Fibroblast of lung (primary cell): Measurements from ENCODE around the gene WDR20.

Source experiments
- EZH2 ChIP-seq: IDR thresholded peaks from 2 replicates; pipeline ENCODE4 v1.5.1; 2012; ENCODE audit warnings: low read length, control low read depth, mild to moderate bottlenecking; ENCODE audit errors: missing control alignments
- TF ChIP-seq, protein P1 (sequence below), 2 donors: IDR thresholded peaks in 1 of 2; conservative IDR thresholded peaks in 1 of 2; 1 replicate in 1 of 2; 2 replicates in 1 of 2; pipeline ENCODE4 v1.5.1; 2011 to 2012; ENCODE audit warnings: low read length in 2 of 2, control low read depth in 1 of 2, inconsistent platforms in 1 of 2, low read depth in 1 of 2, mild to moderate bottlenecking in 1 of 2

DNA sequence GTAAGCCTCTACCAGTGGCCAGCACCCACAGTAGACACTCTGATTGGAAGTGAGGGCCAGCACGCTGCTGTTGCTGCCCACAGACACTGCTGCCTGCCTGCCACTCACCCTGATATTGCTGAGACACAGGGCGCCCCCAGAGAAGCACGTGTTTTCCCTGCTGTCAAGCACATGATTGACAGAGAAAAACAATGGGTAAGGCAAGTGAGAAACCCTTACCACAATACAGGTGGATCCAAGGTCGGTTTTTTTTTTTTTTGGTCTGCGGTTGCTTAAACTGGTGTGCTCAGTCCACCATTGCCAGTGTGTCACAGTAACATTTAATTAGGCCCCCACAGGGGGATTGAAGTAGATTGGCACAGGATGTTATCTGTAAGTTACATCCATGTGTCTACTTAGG is 65.9 kb downstream of the WDR20 start:
- TF ChIP-seq, protein P1, sequence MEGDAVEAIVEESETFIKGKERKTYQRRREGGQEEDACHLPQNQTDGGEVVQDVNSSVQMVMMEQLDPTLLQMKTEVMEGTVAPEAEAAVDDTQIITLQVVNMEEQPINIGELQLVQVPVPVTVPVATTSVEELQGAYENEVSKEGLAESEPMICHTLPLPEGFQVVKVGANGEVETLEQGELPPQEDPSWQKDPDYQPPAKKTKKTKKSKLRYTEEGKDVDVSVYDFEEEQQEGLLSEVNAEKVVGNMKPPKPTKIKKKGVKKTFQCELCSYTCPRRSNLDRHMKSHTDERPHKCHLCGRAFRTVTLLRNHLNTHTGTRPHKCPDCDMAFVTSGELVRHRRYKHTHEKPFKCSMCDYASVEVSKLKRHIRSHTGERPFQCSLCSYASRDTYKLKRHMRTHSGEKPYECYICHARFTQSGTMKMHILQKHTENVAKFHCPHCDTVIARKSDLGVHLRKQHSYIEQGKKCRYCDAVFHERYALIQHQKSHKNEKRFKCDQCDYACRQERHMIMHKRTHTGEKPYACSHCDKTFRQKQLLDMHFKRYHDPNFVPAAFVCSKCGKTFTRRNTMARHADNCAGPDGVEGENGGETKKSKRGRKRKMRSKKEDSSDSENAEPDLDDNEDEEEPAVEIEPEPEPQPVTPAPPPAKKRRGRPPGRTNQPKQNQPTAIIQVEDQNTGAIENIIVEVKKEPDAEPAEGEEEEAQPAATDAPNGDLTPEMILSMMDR (conservative IDR thresholded peaks at IDR 0.05 in 1 of 2, IDR thresholded peaks at IDR 0.05 in 1 of 2; ENCODE audit: low read depth in 1 of 2, low read length in 2 of 2), result no peak
- no peak for TF ChIP-seq EZH2
